Mesodermal cell (in vitro differentiated cells): ENCODE results near the gene SMIM20.

Source experiments
- H3K27ac ChIP-seq: 2 replicates; pipeline ENCODE4 v1.7.0; 2013; ENCODE audit warnings: mild to moderate bottlenecking, low read depth, low read length, moderate library complexity; ENCODE audit not compliant: severe bottlenecking
- H3K36me3 ChIP-seq: 2 replicates; pipeline ENCODE4 v1.7.1; 2013; ENCODE audit warnings: mild to moderate bottlenecking, low read length, moderate library complexity; ENCODE audit not compliant: control insufficient read depth, insufficient read depth
- H3K4me1 ChIP-seq: one replicate; pipeline ENCODE4 v1.7.1; 2013; ENCODE audit warnings: mild to moderate bottlenecking, low read length; ENCODE audit not compliant: insufficient read depth, control insufficient read depth, poor library complexity, severe bottlenecking
- H3K4me3 ChIP-seq: 2 replicates; pipeline ENCODE4 v1.7.0; 2013; ENCODE audit warnings: low read length, control low read depth, mild to moderate bottlenecking; ENCODE audit not compliant: insufficient read depth, poor library complexity, severe bottlenecking; ENCODE audit errors: extremely low read depth
- H3K9me3 ChIP-seq: 2 replicates; pipeline ENCODE4 v1.7.1; 2013; ENCODE audit warnings: mild to moderate bottlenecking, low read length, moderate library complexity; ENCODE audit not compliant: control insufficient read depth
- WGBS, 2 experiments: methylation state at CpG; one replicate each; pipeline ENCODE4 v1.1.5; 2013; ENCODE audit warnings: missing lambda C conversion rate in 2 of 2; ENCODE audit not compliant: insufficient coverage in 2 of 2; 5-methylcytosine and 5-hydroxymethylcytosine counted together

SMIM20 gene

DNA sequence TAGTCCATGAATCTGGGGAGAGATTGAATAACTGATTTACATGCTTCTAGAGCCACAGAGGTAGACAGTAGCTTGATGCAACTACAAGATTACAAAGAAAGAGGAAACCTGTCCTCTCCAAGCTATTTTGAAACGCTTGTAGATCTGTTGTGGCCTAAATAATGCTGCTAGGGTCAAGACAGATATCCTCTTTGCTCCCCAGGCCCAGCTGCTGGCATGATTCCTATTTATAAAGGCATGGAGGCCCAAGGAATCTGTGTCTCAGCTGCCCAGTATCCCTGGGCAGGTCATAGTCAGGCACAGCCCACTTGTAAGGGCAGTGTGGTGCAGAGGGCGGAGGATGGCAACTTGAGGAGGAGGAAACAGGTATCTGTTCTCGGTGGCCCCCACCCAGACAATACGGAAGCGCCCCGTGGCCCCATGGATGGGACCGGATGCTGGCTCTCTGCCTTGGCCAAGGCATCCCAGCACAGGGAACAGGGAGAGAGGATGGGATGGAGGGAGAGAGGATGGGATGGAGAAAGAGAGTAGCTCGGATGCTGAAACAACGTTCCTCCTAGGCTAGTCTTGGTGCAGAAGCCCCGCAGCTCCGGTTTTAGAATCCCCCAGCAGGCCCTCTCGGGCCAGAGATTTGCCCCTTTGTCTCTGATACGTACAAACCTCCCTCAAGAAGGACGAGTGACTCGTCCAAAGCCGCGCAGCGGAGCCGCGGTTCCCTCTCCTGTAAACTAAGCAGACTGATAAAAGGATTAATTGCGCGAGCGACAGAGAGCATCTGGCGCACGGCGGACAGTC, 767 bp upstream of the SMIM20 start:
- Histone ChIP-seq H3K36me3 (peaks cover 3% of the 10 kb centered on the region), H3K27ac (peak overlapping the region; percentile 55), H3K9me3 (peaks cover 9% of the 10 kb centered on the region), H3K4me3 (peak overlapping the region; percentile 63), H3K4me1 (no peaks in the 10 kb centered on the region)
- 17 to 35% methylated on average over 6 to 19 of the region's 26 CpGs for WGBS, 2 experiments

DNA sequence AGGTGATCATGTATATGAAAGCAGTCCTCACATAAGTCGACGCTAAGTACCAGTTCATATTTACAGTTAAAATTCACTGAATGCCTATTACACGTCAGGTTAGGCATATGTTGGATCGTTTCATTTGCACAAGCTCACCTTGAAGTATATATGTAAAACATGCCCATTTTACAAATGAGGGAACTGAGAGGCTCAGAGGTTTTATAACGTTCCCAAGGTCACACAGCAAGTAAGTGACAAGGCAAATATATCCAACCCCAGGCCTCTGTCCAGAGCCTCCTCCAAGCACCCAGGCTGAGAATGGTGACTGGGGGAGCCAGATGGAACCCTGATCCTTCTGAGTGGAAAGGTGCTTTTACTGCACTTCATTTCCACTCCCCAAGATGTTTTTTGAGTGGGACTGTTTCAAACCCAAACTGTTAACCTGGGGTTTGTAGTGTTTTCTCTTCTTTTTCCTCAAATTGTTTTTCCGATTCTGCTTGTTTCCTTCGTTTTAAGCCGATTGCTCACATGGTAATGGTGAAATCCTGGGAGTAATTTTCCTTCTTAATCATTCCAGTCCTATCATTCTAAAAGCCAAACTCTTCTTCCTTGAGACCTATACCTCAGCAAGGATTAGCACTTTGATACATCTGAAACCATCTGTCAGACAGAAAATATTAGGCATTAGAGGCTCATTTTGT, 791 bp downstream of the SMIM20 start:
- Histone ChIP-seq H3K27ac (peak overlapping the region; percentile 80), H3K4me1 (no peaks in the 10 kb centered on the region), H3K4me3 (peak overlapping the region; percentile 63), H3K36me3 (peaks cover 3% of the 10 kb centered on the region), H3K9me3 (peaks cover 2% of the 10 kb centered on the region)
- WGBS, 2 experiments = 57% methylated on average over 3 of the region's 8 CpGs; no CpG with 5 or more reads in 1 of the 2 experiments

DNA sequence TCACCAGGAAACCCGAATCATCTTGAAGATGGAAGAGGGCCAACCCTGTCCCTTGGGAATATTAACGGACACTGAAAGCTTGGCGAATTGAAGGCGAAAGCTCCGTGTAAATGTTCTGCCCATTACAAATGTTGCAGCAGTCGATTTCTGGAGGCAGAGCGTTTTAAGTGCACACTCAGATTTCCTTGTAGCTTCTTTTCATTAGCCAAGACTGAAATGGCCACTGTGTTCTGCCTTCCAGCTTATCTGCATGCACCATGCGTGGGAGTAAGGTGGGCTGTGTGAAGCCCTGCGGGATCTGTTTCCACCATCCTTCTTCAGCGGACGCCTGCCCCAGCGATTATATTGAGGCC, 1.3 kb downstream of the SMIM20 start:
- Histone ChIP-seq H3K36me3 (peaks cover 3% of the 10 kb centered on the region), H3K4me1 (no peaks in the 10 kb centered on the region), H3K27ac (no peak overlapping the region), H3K9me3 (no peaks in the 10 kb centered on the region), H3K4me3 (no peak overlapping the region)
- WGBS, 2 experiments = 94 to 97% methylated on average over 12 of the region's 12 CpGs

DNA sequence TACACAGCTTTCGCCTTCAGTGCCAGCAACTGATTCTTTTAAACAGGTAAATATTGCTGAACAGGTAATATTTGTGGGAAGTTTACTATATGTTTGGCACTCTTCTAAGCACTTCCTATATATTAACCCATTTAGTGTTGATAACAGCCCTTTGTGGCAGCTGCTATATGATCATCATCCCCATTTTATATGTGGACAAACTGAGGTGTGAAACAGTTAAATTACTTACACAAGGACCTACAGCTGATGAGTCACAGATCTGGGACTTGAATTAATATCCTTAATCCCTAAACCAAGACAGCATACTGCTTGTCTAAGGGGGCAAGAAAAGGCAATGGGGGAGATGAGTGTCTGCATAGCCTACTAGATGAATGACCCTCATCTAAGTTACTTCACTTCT, 2.9 kb downstream of the SMIM20 start:
- Histone ChIP-seq H3K36me3 (peaks cover 3% of the 10 kb centered on the region), H3K4me3 (no peak overlapping the region), H3K27ac (no peak overlapping the region), H3K9me3 (no peaks in the 10 kb centered on the region), H3K4me1 (no peaks in the 10 kb centered on the region)
- WGBS, 2 experiments = no CpG with 5 or more reads among the region's 1 CpG

DNA sequence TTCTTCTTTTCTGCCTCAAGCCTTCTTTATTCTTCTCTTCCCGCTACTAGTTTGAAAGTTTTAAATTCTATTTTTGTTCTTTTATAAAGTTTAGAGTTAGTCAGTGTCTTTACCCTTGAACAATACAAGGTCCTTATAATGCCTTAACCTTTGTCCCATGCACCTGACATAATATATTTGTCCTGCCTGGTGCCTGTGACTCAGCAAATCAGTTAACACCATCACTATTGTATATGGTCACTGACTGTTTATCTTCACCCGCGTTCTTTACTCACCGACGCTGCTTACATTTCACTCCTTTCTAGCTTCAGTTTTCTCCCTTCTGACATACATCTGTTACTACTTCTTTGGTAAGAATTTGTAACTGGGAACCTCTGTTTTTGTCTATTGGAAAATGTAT, 5.7 kb downstream of the SMIM20 start:
- Histone ChIP-seq H3K27ac (no peak overlapping the region), H3K9me3 (no peaks in the 10 kb centered on the region), H3K4me3 (no peak overlapping the region), H3K4me1 (no peaks in the 10 kb centered on the region), H3K36me3 (peaks cover 3% of the 10 kb centered on the region)
- no CpG with 5 or more reads among the region's 5 CpGs for WGBS, 2 experiments

DNA sequence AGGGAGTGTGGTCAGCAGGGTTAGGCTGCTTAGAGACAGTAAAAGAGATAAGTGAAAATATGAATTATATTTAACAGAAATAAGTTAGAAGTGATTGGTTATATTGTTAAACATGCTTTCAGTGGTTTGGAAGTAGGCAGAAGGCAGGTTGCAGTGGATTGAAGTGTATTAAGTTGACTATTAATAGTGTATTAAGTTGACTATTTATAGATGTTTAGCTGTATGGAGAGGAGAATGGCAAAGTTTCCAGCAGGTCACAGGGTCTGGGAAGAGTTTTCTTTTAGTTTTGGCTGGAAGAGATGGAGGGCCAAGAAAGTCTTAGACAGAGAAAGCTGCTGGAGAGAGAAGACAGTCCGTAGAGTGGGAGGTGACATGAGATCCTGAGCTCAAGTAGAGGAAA, 7.9 kb downstream of the SMIM20 start:
- Histone ChIP-seq H3K36me3 (peaks cover 3% of the 10 kb centered on the region), H3K27ac (no peak overlapping the region), H3K4me3 (no peak overlapping the region), H3K9me3 (no peaks in the 10 kb centered on the region), H3K4me1 (no peaks in the 10 kb centered on the region)
- WGBS, 2 experiments = 100% methylated on average over 1 of the region's 1 CpG; no CpG with 5 or more reads in 1 of the 2 experiments

DNA sequence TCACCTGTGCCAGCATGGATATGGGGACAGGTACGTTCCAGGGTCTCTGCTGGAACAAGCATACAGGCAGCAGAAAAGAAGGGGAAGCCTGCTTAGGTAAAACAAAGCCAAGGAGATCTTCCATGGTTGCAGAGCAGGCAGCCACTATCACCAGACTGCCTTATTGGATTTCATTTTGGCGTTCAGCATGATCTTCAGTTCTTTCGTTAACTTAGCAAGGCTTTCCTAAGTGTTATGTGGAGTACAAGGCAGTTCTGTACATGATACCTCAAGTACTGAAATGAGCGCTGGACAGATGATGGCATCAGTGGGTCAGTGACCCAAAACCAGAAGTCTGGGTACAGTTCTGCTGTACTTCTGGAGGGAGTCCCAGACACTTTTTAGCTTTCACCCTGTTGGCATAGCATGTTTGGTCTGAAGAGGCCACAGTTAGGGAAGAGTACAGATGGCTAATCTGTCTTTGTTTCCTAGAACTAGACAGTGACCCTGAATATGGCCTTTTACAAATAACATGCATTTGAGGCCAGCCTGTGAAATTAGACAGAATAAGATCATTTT, 8.9 kb downstream of the SMIM20 start:
- no peak overlapping the region for H3K4me3 ChIP-seq

DNA sequence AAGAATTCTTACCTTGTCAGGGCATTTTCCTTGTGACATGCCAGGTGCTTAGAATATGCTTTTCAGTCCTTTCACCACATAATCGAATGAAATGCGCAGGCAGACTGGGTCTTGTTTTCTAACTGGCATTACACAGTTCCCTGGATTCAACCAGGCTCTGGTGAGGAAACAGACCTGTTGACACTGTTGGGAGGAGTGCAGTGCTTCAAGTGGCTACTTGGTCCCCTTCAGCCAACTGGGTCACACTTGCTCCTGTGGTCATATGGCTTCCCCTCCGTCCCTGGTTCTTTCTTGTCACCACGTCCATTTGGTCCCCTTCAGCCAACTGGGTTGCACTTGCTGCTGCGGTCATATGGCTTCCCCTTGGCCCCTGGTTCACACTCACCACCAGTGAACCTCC, 9.7 kb downstream of the SMIM20 start:
- Histone ChIP-seq H3K36me3 (no peaks in the 10 kb centered on the region), H3K27ac (no peak overlapping the region), H3K9me3 (no peaks in the 10 kb centered on the region), H3K4me1 (no peaks in the 10 kb centered on the region), H3K4me3 (no peak overlapping the region)
- whole genome bisulfite sequencing, 2 experiments = 73 to 97% methylated on average over 2 to 4 of the region's 5 CpGs

More for the DNA sequence above, 8.9 kb downstream of the SMIM20 start:
- Histone ChIP-seq H3K27ac (no peak overlapping the region), H3K9me3 (no peaks in the 10 kb centered on the region), H3K4me1 (no peaks in the 10 kb centered on the region), H3K36me3 (no peaks in the 10 kb centered on the region)
- 92 to 100% methylated on average over 4 of the region's 4 CpGs for WGBS, 2 experiments

DNA sequence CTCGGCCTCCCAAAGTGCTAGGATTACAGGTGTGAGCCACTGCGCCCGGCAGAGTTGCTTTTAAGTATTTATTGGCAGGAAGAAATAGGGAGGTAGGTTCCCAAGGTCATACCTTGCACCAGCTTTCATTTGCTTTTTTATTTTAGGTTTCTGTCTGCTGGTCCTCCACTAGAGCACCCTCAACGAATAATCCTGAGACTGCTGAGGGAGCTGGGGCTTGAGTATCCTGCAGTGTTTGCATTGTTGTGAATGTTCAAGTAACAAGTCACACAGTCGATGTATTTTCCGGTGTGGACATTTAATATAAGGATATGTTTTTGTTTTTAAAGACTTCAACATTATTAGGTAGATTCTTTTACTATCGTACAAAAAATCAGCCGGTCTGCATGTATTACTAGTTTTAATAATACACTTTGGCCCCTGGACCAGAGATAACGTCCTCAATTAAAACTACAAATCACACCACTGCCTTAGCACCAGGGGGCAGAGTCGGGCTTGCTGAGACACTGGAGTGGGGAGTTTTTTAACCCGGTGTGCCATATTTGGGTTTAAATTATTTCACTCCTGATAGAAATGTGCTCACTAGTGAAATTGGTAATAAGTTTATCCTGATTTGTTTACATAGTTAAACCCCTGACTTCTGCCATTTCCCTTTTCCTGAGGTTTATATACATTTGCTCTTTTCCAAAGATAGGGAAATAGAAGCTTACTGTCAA, 11.6 kb downstream of the SMIM20 start:
- H3K27ac ChIP-seq = no peak overlapping the region
- no peak overlapping the region for H3K4me3 ChIP-seq
- 17 to 100% methylated on average over 1 of the region's 11 CpGs for WGBS, 2 experiments
- H3K9me3 ChIP-seq = no peaks in the 10 kb centered on the region
- H3K36me3 ChIP-seq = no peaks in the 10 kb centered on the region
- no peaks in the 10 kb centered on the region for H3K4me1 ChIP-seq

DNA sequence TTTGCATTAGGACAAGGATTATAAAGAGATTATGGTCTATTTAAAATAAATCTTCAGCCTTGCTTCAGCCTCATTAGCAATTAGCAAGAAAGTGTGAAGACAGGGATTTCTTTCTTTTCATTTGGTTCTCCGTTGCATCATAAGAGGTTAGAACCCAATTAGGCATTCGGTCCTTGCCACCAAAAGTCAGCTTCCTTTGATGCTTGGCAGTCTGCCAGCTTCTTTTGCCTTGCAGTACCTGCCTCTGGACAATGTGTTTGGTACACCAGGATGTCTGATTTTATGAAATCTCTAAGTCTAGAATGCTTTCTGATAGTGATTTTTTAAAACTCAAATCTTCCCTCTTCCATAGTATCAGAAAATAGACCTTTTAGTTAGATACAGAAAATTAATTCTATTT, 12.4 kb downstream of the SMIM20 start:
- H3K4me3 ChIP-seq = no peak overlapping the region
- H3K4me1 ChIP-seq = no peaks in the 10 kb centered on the region
- 100% methylated on average over 2 of the region's 2 CpGs for WGBS, 2 experiments
- H3K27ac ChIP-seq = no peak overlapping the region
- H3K9me3 ChIP-seq = no peaks in the 10 kb centered on the region
- H3K36me3 ChIP-seq = no peaks in the 10 kb centered on the region
